HS-5 (cell line): ENCODE data around the gene SYNE1.

Experiments used
- DNase-seq: peaks from one replicate; pipeline ENCODE4 v3.0.0-alpha.2; 2012; ENCODE audit warnings: low read depth

SYNE1 gene

GRCh38 chr6:152184573-152184916 lies 452.6 kb downstream of the SYNE1 start:
- DNase-seq, result no peak

GRCh38 chr6:152180601-152181000 lies 456.6 kb downstream of the SYNE1 start:
- DNase-seq, result no peak

GRCh38 chr6:152176268-152176667 lies 460.9 kb downstream of the SYNE1 start:
- DNase-seq, result no peak

- DNase-seq, result no peak
Measured at GRCh38 chr6:152173957-152174356, 463.2 kb downstream of the SYNE1 start.

GRCh38 chr6:152173321-152173720 lies 463.8 kb downstream of the SYNE1 start:
- no peak for DNase-seq

- no peak for DNase-seq
Measured at GRCh38 chr6:152170702-152171667, 466.2 kb downstream of the SYNE1 start.

- DNase-seq, result no peak
Measured at GRCh38 chr6:152170313-152170701, 466.9 kb downstream of the SYNE1 start.

- no peak for DNase-seq
Measured at GRCh38 chr6:152167641-152168603, 469.2 kb downstream of the SYNE1 start.

- DNase-seq, result no peak
Measured at GRCh38 chr6:152166897-152167296, 470.3 kb downstream of the SYNE1 start.

- DNase-seq, result no peak
Measured at GRCh38 chr6:152166497-152166896, 470.7 kb downstream of the SYNE1 start.

GRCh38 chr6:152164957-152165356 lies 472.2 kb downstream of the SYNE1 start:
- DNase-seq, result no peak

GRCh38 chr6:152161501-152161900 lies 475.7 kb downstream of the SYNE1 start:
- DNase-seq, result no peak

GRCh38 chr6:152160346-152160745 lies 476.8 kb downstream of the SYNE1 start:
- no peak for DNase-seq

GRCh38 chr6:152155792-152156191 lies 481.4 kb downstream of the SYNE1 start:
- DNase-seq, result no peak

- no peak for DNase-seq
Measured at GRCh38 chr6:152154559-152155356, 482.4 kb downstream of the SYNE1 start.

- DNase-seq, result no peak
Measured at GRCh38 chr6:152151920-152152319, 485.2 kb downstream of the SYNE1 start.

- no peak for DNase-seq
Measured at GRCh38 chr6:152150196-152150595, 487.0 kb downstream of the SYNE1 start.

- no peak for DNase-seq
Measured at GRCh38 chr6:152148412-152148811, 488.8 kb downstream of the SYNE1 start.

GRCh38 chr6:152147269-152147668 lies 489.9 kb downstream of the SYNE1 start:
- DNase-seq, result no peak

GRCh38 chr6:152146385-152146784 lies 490.8 kb downstream of the SYNE1 start:
- DNase-seq, result peak; percentile 66

- no peak for DNase-seq
Measured at GRCh38 chr6:152143359-152143758, 493.8 kb downstream of the SYNE1 start.

GRCh38 chr6:152142105-152142504 lies 495.1 kb downstream of the SYNE1 start:
- no peak for DNase-seq
